SK-N-SH treated with all-trans-retinoic acid at 6 μM for 48 hours (cell line): ENCODE results near the gene PPP1R26.

ENCODE experiments used
- SNAI2 ChIP-seq: fragments of 250-450 bp; sonication (Bioruptor Pico); IDR thresholded peaks from 2 replicates; pipeline ENCODE4 v1.5.0; 2020; ENCODE audit warnings: mild to moderate bottlenecking, moderate library complexity
- ZNF565 ChIP-seq: fragments of 450-650 bp; formaldehyde crosslinking; conservative IDR thresholded peaks from 2 replicates; pipeline ENCODE4 v1.5.0; 2020; ENCODE audit warnings: low read depth, mild to moderate bottlenecking, moderate library complexity
- TF ChIP-seq, protein P1 (sequence below): fragments of 250-450 bp; sonication (Bioruptor Pico); IDR thresholded peaks from 2 replicates; pipeline ENCODE4 v1.8.0; 2020; ENCODE audit warnings: mild to moderate bottlenecking, moderate library complexity, borderline replicate concordance

Gene PPP1R26

GRCh38 chr9:135536216-135536615, 56.6 kb downstream of the PPP1R26 start (continued):
- TF ChIP-seq, protein P1, sequence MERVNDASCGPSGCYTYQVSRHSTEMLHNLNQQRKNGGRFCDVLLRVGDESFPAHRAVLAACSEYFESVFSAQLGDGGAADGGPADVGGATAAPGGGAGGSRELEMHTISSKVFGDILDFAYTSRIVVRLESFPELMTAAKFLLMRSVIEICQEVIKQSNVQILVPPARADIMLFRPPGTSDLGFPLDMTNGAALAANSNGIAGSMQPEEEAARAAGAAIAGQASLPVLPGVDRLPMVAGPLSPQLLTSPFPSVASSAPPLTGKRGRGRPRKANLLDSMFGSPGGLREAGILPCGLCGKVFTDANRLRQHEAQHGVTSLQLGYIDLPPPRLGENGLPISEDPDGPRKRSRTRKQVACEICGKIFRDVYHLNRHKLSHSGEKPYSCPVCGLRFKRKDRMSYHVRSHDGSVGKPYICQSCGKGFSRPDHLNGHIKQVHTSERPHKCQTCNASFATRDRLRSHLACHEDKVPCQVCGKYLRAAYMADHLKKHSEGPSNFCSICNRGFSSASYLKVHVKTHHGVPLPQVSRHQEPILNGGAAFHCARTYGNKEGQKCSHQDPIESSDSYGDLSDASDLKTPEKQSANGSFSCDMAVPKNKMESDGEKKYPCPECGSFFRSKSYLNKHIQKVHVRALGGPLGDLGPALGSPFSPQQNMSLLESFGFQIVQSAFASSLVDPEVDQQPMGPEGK (CRISPR knock-in tag), result no peak
- TF ChIP-seq ZNF565 (no peak), SNAI2 (CRISPR knock-in tag) (no peak)
